Mesenteric fat pad (tissue), 1 donor: ENCODE results near the gene ERCC6L2. TPM values are rescaled to one million over a fixed set of nuclear protein-coding genes. Genes with fewer than 3 reads are reported as not detected.

Experiments
- DNase-seq: peaks from one replicate; pipeline ENCODE4 v3.0.0-alpha.2; 2020; ENCODE audit warnings: low spot score
- total RNA-seq: library from RNA; stranded (reverse); fragmentation: NEBNext Ultra II Directional; extraction: Animal tissue kit (Norgen Biotek cat#: 25700); gene quantifications from one replicate; pipeline ENCODE4 v1.2.1, GENCODE V29; 2021
- donor health status: DM: yes; HTN: yes; CAD: no.

Gene ERCC6L2
- total RNA-seq, 1 donor from 2014 or later = 38.0 TPM

DNA sequence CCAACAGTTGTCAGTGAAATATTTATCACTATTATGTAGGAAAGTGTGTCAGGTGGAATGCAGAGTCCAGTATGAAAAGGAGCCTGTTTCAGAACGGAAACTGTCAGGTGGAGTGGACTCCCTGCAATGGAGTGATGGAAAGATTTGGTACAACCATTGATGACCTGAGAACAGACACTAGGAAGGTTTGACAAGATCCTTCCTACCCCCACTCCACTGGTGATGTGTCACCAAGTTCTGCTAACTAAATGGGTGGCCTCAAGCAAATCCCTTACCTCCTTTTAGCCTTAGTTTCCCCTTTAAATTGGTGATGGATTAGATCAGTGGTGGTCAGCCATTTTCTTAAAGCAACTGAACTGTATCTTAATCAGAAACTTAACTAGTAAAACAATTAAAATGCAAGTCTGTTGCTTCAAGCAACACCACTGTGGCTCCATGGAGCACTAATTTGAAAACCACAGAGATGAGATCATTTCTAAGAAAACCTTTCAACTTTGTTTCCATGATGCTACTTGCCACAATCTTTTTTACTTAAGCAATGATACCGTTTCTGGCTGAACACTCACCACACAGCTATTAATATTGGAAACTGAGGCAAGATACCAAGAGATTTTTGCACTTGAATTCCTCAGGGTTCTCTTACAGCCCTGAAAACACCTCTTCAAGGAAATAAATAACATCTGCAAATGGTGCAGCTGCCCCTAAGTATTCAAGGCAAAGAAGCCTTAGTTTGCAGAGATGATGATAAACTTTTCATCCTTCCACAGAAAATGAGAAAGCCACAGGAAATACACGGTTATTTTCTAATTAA lies 140.6 kb downstream of the ERCC6L2 start:
- no peak for DNase-seq
